Stimulated activated CD4-positive, alpha-beta T cell treated with anti-CD3 and anti-CD28 coated beads, Interleukin-1b, Interleukin-23, amount 100 ng/mL, for 24 hours (primary cell): Measurements from ENCODE around the gene ST13.
A peak's percentile ranks its signal among the peaks of the same experiment; 100 is the strongest.
"Not testable (repeated sequence)": the region's sequence is repeated elsewhere in the genome, so short reads cannot be mapped to it uniquely, and the experiment has no call there.

Source experiments
- DNase-seq, 4 experiments: peaks; one replicate each; pipeline ENCODE4 v3.0.0-alpha.2; 2020; ENCODE audit warnings: low read depth in 4 of 4, low spot score in 1 of 4

The ST13 gene

DNA sequence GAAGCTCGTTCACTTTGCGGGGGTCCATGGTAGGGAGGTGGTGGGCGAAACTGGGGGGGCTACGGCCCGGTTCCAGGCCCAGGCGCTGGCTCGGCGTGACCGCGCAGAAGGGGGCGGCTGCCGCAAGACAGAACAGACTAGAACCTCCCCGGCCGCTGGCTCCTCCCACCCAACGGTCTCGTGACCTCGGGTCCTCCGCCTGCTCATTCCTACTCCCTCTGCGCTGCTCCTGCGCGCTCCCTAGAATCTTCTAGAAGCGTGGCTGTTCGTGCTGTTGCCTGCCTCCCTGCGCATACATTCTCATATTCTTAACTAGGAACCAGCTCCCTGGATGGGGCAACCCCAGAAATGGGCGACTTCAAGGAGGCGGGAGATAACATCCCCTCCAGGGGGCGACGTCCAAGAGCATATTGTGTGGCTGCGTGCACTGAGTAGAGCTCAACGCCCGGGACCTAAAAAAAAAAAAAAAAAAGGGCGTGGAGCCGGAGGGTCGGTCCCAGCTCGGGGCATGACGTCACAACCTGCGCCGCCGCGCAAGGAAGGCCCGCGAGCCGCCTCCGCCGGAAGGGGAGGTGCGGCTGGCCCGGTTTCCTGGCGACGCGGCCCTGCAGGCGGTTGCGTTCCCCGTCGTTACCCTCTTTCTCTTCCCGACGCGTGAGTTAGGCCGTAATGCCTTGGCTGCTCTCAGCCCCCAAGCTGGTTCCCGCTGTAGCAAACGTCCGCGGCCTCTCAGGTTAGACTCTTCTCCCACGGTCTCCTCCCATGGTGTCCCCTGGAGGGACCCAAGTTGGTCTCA, at the start of gene ST13, which contains the start of gene XPNPEP3:
TSS of gene ST13 (minus strand) at position 127 of the 796 bp plus-strand sequence. CDS start at position 28, 99 bp downstream.
TSS of gene XPNPEP3 (plus strand) at position 636 of the 796 bp plus-strand sequence. CDS start at position 670, 34 bp downstream.
- DNase-seq: peak; percentile 92 to 97 (median 96)

DNA sequence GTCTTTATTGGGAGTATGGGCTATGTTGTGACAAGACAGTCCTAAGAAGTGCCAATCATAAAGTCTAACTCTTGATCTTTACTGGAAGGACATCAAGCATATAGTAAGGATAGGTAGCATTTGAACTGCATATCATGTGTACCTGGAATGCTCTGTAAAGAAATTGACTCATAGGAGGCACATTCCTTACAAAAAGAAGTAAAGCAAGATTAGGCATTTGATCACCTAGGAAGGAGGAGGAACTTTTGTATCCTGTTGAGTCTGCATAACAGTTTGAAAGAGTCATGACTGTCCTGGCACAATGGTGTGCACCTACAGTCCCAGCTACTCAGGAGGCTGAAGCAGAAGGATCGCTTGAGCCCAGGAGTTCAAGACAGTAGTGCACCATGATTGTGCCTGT, 47.7 kb upstream of the ST13 start:
- no peak for DNase-seq

DNA sequence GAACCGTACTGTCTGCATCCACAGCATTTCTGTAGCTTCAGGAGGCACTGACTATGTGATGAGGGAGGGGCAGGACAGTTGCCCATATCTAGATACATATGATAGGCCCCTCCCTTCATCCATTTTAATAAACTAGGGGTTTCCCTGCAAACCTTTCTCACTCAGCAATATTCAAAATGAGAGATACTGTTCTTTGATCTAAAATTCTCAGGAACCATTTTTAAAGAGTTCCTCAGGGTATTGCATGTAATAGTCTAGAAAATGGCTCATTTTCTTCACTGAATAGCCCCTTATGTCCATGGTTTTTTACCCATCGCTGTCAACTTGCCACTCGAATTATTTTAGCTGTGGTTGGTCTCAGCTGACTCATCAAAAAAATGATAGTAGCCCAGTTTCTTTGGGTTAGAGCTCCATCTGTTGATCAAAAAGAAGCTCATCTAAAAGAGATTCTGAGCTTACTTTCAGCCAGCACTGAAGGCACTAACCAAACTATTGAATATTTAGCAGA, 42.5 kb upstream of the ST13 start:
- peak in 1 of 4 experiments; percentile 4 for DNase-seq

DNA sequence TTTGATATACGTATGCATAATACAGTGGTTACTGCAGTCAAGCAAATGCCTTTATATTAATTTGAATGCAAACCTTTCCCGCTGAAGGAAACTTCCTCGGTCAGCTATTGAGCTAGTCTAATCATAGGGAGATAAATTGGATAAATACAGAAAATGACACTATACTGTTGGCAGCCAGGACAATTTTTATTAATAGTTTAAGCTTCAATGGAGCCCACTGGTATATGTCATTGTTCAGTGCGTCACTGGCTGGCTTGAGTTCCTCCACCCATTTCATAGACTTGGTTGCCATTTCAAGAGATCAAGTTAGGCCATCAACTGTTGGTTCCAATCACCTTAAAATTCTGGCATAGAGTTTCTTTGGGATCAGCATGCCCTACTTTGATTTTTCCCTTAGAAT, 38.0 kb upstream of the ST13 start:
- no peak for DNase-seq

DNA sequence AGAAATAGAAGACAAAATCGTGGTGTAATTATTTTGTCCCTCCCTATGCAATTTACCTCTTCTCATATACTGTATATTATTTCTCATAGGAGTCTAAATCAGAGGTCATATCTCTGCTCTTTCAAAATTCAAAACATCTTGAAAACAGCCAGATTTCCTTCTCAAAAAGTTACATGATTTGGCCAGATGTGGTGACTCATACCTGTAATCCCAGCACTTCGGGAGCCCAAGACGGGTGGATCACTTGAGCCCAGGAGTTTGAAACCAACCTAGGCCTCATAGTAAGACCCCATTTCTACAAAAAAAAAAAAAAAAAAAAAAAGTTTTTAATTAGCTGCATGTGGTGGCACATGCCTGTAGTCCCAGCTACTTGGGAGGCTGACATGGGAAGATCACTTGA, 34.4 kb upstream of the ST13 start:
- DNase-seq: no peak

DNA sequence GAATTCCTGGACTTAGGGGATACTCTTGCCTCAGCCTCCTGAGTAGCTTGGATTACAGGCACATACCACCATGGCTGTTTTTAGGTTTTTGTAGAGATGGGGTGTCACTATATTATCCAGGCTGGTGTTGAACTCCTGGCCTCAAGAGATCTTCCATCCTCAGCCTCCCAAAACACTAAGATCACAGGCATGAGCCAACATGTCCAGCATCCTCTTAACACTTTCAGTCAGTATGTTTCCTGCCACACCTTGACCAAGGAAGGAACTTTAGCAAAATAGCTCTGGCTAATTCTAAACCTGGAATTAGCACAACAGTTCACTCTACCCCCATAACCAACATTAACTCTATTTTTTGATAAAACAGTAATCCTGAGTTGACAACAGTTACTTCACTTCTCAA, 32.7 kb upstream of the ST13 start:
- no peak for DNase-seq

DNA sequence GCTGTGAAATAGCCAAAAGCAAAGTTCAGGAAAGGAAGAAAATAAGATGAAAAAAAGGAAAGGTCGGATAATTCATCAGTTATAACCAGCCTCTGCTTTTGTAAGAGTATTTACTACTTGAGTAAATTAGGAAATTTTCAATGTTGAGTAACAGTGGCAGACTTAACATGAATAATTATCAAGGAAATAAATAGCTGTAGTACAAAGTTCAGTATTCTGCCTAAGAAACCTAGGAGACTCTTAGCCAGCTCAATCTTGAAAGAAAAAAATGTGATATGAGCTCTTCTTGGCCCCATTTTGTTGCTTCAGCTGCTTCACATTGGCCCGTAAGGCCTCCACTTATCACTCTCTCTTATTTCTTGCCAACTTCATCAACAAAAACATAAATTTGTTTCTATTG, 22.5 kb upstream of the ST13 start:
- DNase-seq: no peak

- no peak for DNase-seq
These were observed 21.0 kb upstream of the ST13 start for GRCh38 chr22:40877488-40877887.

- DNase-seq: no peak
These were observed 20.5 kb upstream of the ST13 start for GRCh38 chr22:40876907-40877306.

GRCh38 chr22:40875111-40875510, 18.7 kb upstream of the ST13 start:
- no peak for DNase-seq

DNA sequence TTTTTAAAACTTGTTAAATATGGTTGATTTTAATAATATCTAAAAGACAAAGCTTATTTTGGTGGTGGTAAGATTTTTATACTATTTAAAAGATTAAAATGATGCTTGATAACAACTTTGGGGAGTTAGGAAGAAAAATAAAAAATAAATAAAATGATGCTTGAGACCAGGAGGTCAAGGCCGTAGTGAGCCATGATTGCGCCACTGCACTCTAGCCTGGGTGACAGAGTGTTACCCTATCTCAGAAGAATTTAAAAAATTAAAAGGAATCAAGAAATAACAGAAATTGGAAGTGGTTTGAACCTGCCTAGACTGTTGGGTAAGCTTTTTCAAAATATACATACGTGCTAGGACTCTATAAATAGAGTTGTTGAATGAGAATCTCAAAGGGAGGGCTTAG, 17.6 kb upstream of the ST13 start:
- DNase-seq: no peak

GRCh38 chr22:40868379-40868778, 11.9 kb upstream of the ST13 start:
- DNase-seq: not testable (repeated sequence)

DNA sequence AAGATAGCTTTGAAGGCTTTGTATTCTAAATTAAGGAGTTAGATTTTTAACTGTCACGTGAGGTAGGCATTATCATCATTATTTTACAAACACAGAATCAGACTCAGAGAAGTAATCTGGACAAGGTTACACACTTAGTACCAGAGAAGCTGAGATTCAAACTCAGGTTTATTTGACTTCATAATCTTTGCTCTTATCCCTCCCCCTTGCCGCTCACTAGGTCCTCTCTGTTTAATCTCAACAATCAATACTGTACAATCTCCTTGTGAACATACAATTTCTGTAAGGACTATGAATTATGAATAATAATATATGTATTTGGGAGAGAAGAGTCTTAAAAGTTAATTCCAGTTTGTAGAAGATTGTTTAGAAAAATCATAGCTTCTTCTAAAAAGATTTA, 10.7 kb upstream of the ST13 start:
- no peak for DNase-seq

DNA sequence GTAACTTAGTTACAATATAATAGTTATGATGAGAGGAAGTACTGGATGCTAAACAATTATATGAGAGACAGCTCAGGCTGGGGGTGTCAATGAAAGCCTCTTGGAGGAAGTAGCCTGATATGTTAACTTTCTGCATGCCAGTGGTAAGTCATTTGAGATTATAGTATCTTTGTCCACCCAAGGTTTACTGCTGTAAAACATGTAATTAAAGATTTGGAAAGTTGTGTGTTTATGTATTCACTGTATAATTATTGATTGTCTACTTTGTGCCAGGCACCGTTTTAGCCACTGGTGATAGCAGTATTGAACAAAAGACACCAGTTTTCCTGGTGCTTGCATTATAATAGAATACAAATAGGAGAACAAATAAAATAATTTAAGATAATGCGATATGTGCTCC, 6.1 kb upstream of the ST13 start:
- no peak for DNase-seq

DNA sequence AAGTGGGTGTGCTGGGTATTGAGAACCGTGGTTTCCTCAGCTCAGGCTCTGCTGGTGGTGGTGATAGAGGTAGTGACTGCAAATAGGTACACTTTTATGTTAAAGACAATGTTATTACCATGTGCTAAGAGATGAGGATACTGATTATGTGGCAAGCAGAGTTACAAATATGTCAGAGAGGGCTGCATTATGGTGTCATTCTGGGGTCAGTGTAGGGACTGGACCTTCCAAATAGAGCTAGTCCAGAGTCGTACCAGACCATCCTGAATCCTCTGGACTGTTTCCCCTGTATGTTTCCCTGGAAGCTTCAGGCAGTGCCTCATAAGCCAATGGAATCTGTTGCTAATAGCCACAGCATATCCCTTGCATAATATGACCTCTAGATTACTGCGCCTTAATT, 5.6 kb upstream of the ST13 start, which contains the start of gene DNAJB7:
TSS of gene DNAJB7 (minus strand) at position 101 of the 400 bp plus-strand sequence. CDS start 119 bp downstream, outside the sequence.
- DNase-seq: no peak

DNA sequence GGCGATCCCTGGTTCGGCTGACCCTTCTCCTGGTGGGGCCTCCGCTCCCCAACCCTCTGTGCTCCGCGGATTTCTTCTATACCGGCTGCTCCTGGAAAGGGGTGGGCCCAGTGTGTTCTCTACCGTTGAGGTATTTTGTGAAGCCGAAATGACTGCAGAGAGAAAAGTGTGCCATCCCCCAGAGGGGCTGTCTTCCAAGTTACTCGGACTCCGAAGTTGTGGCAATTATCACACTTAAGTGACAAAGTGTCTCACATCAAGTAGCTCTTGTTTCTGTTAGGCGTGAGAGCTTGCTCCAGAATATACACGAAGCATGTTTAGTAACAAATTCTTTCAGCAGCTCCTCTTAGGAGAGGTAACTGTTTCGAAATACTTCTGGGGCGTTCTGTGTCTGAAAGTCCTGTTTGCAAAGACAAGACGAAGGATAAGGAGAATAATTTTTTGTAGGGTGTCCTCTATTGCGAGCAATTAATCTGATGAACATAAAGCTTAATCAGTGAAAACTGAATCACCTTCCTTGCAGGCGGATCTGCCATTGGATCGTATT, 943 bp upstream of the ST13 start:
- no peak for DNase-seq

DNA sequence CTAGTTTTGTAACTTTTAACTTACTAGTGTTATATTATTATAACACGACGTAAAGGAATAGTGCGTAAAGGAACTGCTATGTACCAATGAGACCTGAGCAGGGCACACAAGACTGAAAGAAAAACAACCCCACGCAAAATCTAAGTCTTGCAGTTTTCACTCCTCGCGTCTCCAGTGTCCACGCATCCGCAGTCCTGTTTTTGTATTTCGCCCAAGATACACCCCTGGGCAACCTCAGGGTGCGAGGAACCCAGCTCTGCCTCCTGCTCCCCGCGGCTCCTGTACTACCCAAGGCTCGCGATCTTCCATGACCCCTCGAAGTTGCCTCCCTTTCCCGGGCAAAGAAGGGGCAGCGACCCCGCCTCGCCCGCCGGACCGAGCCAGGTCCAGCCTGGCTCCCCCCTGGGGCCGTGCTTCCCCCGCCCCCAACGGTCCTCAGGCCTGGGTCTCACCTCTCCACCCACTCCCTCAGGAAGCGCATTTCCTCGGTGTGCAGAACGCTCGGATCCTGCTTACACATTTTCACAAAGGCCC, 393 bp downstream of the ST13 start:
- DNase-seq: peak in 1 of 4 experiments; percentile 22

GRCh38 chr22:40855071-40855978, 1.1 kb downstream of the ST13 start:
- no peak for DNase-seq

GRCh38 chr22:40853961-40854360, 2.5 kb downstream of the ST13 start:
- no peak for DNase-seq

DNA sequence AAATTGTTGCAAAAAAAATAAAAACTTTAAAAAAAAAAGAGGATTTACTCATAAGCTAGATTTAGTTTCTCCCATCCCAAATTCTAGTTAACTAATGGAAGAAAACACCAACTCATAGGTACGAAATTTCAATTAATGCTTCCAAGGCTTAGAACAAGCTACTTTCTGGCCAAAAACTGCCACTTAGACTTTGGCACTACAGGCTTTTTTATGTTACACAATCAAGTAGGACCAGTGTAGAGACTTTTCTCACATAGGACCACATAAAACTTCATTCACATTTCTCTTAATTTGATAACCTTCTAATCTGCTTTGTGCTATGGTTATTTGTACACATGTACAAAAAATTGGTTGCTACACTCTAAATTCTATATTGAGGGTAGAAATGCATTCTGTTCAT, 3.1 kb downstream of the ST13 start:
- DNase-seq: no peak

- DNase-seq: not testable (repeated sequence)
These were observed 10.6 kb downstream of the ST13 start for GRCh38 chr22:40845816-40846215.
